ENCODE measurements around the gene SEMA3E.

SEMA3E gene

DNA sequence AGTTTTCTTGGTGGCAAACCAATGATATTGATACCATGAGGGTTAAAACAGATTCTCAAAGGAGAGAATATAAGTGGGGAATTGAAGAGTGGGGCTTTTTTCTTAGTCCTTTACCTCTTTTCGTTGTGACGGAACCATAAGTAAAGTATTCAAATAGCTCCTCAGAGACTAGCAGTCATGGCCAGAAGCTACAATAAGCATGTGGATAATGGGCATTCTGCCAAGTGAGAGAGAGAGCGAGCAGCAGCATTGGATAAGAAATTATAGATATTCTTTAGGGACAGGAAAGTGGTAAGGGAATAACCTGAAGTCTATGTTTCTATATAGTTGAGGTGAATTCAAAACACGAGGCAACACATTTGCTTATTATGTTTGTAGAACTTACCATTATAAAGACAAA, 235.1 kb downstream of the SEMA3E start:
- no peaks in the 10 kb centered on the region for H3K9me3 Mint-ChIP-seq
- H3K4me3 Mint-ChIP-seq = no peak overlapping the region
- no peaks in the 10 kb centered on the region for H3K36me3 Mint-ChIP-seq (ENCODE audit: low read depth)
- no peak for DNase-seq
- TF ChIP-seq, protein P1, sequence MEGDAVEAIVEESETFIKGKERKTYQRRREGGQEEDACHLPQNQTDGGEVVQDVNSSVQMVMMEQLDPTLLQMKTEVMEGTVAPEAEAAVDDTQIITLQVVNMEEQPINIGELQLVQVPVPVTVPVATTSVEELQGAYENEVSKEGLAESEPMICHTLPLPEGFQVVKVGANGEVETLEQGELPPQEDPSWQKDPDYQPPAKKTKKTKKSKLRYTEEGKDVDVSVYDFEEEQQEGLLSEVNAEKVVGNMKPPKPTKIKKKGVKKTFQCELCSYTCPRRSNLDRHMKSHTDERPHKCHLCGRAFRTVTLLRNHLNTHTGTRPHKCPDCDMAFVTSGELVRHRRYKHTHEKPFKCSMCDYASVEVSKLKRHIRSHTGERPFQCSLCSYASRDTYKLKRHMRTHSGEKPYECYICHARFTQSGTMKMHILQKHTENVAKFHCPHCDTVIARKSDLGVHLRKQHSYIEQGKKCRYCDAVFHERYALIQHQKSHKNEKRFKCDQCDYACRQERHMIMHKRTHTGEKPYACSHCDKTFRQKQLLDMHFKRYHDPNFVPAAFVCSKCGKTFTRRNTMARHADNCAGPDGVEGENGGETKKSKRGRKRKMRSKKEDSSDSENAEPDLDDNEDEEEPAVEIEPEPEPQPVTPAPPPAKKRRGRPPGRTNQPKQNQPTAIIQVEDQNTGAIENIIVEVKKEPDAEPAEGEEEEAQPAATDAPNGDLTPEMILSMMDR (IDR thresholded peaks at IDR 0.05) = no peak
- H3K27me3 Mint-ChIP-seq (ENCODE audit: low read depth, poor library complexity) = no peaks in the 10 kb centered on the region
- no peak overlapping the region for H3K27ac Mint-ChIP-seq
- no peaks in the 10 kb centered on the region for H3K4me1 Mint-ChIP-seq

DNA sequence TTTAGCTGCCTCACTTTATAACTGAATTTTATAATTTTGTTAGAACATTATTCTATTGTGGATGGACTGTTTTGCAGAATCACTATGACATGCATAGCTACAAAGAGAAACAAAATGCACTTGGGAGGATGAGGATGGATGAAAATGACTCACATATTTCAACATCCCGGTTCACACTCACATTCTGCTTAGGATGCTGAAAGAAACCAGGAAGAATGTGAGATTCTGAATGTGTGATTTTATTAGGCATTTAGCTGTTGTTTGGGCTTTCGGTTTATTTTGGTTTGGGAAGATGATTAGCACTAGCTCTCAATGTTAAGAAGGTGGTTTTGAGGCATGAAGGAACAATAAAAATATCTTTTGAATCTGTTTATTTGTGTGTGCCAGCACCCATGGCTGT, 235.5 kb downstream of the SEMA3E start:
- Mint-ChIP-seq H3K27ac (no peak overlapping the region), H3K4me1 (no peaks in the 10 kb centered on the region)

DNA sequence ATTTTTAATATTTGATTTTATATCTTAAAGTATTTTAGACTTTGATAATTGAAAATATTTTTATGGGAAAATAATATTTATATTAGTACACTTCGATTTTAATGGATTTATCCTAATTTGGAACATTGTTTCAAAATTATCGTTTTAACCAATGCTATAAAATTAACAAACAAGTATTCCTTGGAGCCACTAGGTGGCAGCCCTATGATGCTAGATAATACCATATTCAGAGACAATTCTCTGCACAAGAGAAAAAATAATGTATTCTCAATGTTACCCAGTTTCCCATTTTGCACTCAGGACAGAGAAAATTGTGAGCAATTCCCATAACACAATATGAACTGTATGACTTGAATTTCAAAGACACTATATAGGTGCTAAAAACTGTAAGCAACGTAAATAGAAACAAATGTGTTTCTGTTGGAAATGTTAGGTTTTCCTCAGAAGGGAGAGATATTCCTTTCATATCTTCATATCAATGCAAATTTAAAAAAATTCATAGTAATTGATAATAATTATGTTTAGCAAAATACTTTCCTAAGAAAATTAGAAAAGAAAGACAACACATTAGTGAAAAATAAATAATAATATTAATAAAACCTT, 237.8 kb downstream of the SEMA3E start:
- no peak overlapping the region for H3K4me3 Mint-ChIP-seq
- H3K36me3 Mint-ChIP-seq (ENCODE audit: low read depth) = no peaks in the 10 kb centered on the region
- H3K27me3 Mint-ChIP-seq (ENCODE audit: low read depth, poor library complexity) = no peaks in the 10 kb centered on the region
- H3K4me1 Mint-ChIP-seq = no peaks in the 10 kb centered on the region
- TF ChIP-seq, protein P1 (IDR thresholded peaks at IDR 0.05) = peak; percentile 82
- DNase-seq = peak; percentile 15
- H3K27ac Mint-ChIP-seq = no peak overlapping the region
- no peaks in the 10 kb centered on the region for H3K9me3 Mint-ChIP-seq

More for the DNA sequence above, 235.5 kb downstream of the SEMA3E start:
- no peaks in the 10 kb centered on the region for H3K27me3 Mint-ChIP-seq (ENCODE audit: low read depth, poor library complexity)
- no peaks in the 10 kb centered on the region for H3K36me3 Mint-ChIP-seq (ENCODE audit: low read depth)
- DNase-seq = no peak
- H3K4me3 Mint-ChIP-seq = no peak overlapping the region
- TF ChIP-seq, protein P1 (IDR thresholded peaks at IDR 0.05) = no peak
- H3K9me3 Mint-ChIP-seq = no peaks in the 10 kb centered on the region

DNA sequence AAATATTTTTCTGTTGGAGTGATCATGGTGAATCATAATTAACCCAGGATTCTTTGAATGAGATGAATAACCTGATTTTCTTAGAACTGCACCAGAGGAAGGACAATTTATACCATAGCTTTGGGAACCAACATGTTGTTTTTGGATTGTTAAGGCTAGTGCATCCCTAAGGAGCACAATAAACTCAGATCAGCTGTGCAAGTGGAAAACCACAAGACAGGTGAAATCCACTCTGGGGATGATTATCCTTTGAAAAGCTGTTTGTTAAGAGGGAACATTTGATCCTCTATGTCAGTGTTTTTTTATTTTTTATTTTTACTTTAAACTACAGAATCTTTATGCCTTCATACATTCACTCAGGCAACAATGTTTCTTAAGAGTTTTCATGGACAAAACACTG, 254.2 kb downstream of the SEMA3E start:
- no peaks in the 10 kb centered on the region for H3K36me3 Mint-ChIP-seq (ENCODE audit: low read depth)
- H3K4me3 Mint-ChIP-seq = no peak overlapping the region
- TF ChIP-seq, protein P1 (IDR thresholded peaks at IDR 0.05) = no peak
- no peak overlapping the region for H3K27ac Mint-ChIP-seq
- no peak for DNase-seq
- no peaks in the 10 kb centered on the region for H3K4me1 Mint-ChIP-seq
- H3K27me3 Mint-ChIP-seq (ENCODE audit: low read depth, poor library complexity) = no peaks in the 10 kb centered on the region
- no peaks in the 10 kb centered on the region for H3K9me3 Mint-ChIP-seq

DNA sequence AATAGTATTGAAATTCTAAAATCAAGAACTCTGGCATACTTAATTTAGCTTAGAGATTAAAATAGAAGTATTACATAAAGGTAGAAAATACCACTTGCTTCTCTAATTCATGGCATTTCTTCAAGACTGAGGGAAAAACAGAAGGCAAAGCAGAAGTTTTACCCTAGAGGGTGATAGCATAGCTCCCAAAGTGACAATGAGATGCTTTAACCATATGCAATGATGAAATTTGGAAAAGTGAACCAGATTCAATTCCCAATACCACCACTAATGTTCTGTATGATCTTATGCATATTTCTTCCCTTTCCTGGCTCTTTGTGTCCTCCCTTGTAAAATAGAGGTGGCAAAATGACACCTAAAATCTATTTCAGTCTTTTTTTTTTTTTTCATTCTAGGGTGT, 260.5 kb downstream of the SEMA3E start:
- Mint-ChIP-seq H3K27ac (no peak overlapping the region), H3K4me1 (no peaks in the 10 kb centered on the region), H3K27me3 (ENCODE audit: low read depth, poor library complexity) (peaks cover 4% of the 10 kb centered on the region), H3K4me3 (no peak overlapping the region), H3K36me3 (ENCODE audit: low read depth) (no peaks in the 10 kb centered on the region), H3K9me3 (no peaks in the 10 kb centered on the region)
- no peak for DNase-seq
- TF ChIP-seq, protein P1 (IDR thresholded peaks at IDR 0.05) = no peak

DNA sequence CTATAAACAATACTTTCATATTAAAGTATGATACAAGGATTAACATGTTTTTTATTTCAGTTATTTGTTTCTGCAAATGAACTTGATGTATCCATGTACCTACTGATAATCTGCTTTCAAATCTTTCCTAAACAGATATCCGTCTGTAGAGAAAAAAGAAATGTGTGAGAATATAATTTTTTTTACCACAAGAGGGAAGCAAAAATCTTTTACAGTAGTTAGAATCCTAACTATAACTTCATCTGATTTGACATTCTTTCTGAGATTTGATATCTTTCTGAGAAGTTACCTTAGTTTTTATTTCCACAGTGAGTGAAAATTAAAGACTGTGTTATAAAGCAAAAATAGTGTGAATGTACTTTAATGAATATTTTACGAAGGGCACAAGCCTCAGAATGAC, 282.3 kb downstream of the SEMA3E start:
- H3K27ac Mint-ChIP-seq = no peak overlapping the region

More for the DNA sequence above, 282.3 kb downstream of the SEMA3E start:
- no peak for DNase-seq
- no peaks in the 10 kb centered on the region for H3K4me1 Mint-ChIP-seq
- H3K9me3 Mint-ChIP-seq = no peaks in the 10 kb centered on the region
- no peaks in the 10 kb centered on the region for H3K36me3 Mint-ChIP-seq (ENCODE audit: low read depth)
- TF ChIP-seq, protein P1 (IDR thresholded peaks at IDR 0.05) = no peak
- no peaks in the 10 kb centered on the region for H3K27me3 Mint-ChIP-seq (ENCODE audit: low read depth, poor library complexity)
- no peak overlapping the region for H3K4me3 Mint-ChIP-seq

Data from nephron progenitor cell (in vitro differentiated cells).